ENCODE data around the gene DOCK3. TPM values are rescaled to one million over a fixed set of nuclear protein-coding genes. Genes with fewer than 3 reads are reported as not detected.

Gene DOCK3
- polyA plus RNA-seq, 2 of the 4 experiments (the other 2 are of a cell fraction), result 0.40 to 0.46 TPM

DNA sequence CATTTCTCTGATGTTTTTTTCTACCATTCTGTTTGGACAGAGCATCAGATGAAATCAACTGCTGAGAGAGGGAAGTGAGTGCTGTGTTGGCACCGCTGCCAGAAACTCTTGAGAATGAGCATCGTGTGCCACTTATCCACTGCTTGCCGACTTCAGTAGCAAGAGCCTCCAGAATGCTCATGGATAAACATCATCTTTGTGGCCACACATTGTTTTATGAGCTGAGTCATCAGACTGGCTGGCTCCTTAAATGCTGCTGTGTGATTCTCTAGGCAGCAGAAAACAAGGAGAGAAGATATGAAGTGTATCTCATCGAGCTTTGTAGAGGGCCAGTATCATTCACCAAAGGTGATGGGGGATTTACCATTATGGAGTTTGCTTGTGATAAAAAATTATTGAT lies 3.4 kb upstream of the DOCK3 start:
- DNase-seq (ENCODE audit: low read depth in 1 of 2, low spot score in 1 of 2), result peak; percentile 38 to 68
- H3K4me2 ChIP-seq, result peak overlapping the region; percentile 51

GRCh38 chr3:50672656-50673055 lies 2.1 kb upstream of the DOCK3 start:
- TF ChIP-seq TFCP2L1 (CRISPR knock-in tag; IDR thresholded peaks at IDR 0.05), result no peak
- TF ChIP-seq HOXA7 (CRISPR knock-in tag; IDR thresholded peaks at IDR 0.05), result no peak
- TF ChIP-seq RAD21 (conservative IDR thresholded peaks at IDR 0.05 in 1 of 2, IDR thresholded peaks at IDR 0.05 in 1 of 2), result no peak
- Histone ChIP-seq H3K9me3 (no peaks in the 10 kb centered on the region), H3K4me1 (peaks cover 21% of the 10 kb centered on the region), H3K4me3 (no peak overlapping the region), H3K4me2 (no peak overlapping the region), H3K27ac (no peak overlapping the region)
- no peak for ATAC-seq
- FAIRE-seq, result no peak
- DNase-seq (ENCODE audit: low read depth in 1 of 2, low spot score in 1 of 2), result no peak
- 47% methylated on average over 3 of the region's 3 CpGs for WGBS (ENCODE audit: missing lambda C conversion rate)
- ChIA-PET CTCF (interaction anchor here (1.0 to 2.4 kb wide), 4 partner anchors 16 to 699 kb away, joined by 3 to 10 read pairs (median 4); no protein-coding TSS in a partner anchor), POLR2A (no interaction called here)

More for the DNA sequence above, 3.4 kb upstream of the DOCK3 start:
- TF ChIP-seq MAX (IDR thresholded peaks at IDR 0.05) (0 out of 2 replicates have a peak, but pooled peaks have one; percentile 13), MAFK (IDR thresholded peaks at IDR 0.05; ENCODE audit: partially characterized antibody) (peak; percentile 84), CEBPB (IDR thresholded peaks at IDR 0.05) (no peak), POLR2A (IDR thresholded peaks at IDR 0.05; ENCODE audit: low read length) (no peak), FOSL2 (IDR thresholded peaks at IDR 0.05) (peak; percentile 41; the same call in 1 of the 2 replicates), FOSL2 (CRISPR knock-in tag; IDR thresholded peaks at IDR 0.05) (peak; percentile 51; the same call in 1 of the 2 replicates)
- FAIRE-seq (no peak), ATAC-seq (peak; percentile 53 to 78; a peak in 4 of 6 replicates)
- ChIA-PET CTCF (interaction anchor here (0.6 to 1.0 kb wide), 2 partner anchors 55 to 718 kb away, joined by 3 to 6 read pairs; no protein-coding TSS in a partner anchor), POLR2A (no interaction called here)
- WGBS (ENCODE audit: missing lambda C conversion rate), result 9% methylated on average over 4 of the region's 4 CpGs
- Histone ChIP-seq H3K9me3 (no peaks in the 10 kb centered on the region), H3K4me3 (no peak overlapping the region), H3K4me1 (peaks cover 27% of the 10 kb centered on the region), H3K27ac (no peak overlapping the region)

DNA sequence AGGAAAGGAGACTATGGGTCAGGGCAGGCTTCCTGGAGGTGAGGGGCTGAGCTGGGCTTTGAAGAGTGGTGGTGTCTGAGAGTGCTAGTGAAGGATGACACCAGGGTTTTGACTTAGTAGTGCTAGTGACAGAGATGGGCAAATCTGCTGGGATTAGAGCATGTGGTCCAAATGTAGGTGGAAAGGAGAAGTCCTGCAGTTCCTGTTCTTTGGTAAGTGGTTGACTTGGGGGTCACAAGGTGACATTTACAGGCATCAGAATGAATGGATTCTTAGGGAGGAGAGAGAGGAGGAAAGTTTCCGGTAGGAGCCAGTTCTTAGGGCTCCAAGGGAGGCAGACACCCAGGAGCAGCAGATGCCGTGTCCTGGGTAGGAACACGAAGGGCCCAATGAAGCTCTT lies 796 bp upstream of the DOCK3 start:
- ChIA-PET POLR2A (no interaction called here), CTCF (interaction anchor here (0.6 to 2.4 kb wide), 7 partner anchors 10 to 698 kb away, joined by 3 to 10 read pairs (median 3); no protein-coding TSS in a partner anchor)
- Histone ChIP-seq H3K4me2 (peak overlapping the region; percentile 99; the same call in 2 of the 3 replicates), H3K4me1 (peaks cover 21% of the 10 kb centered on the region), H3K4me3 (no peak overlapping the region; the same call in 2 of the 3 replicates), H3K27ac (no peak overlapping the region), H3K9me3 (no peaks in the 10 kb centered on the region)
- DNase-seq (ENCODE audit: low read depth in 1 of 2, low spot score in 1 of 2) (no peak), ATAC-seq (no peak), FAIRE-seq (no peak)
- WGBS (ENCODE audit: missing lambda C conversion rate), result 48% methylated on average over 3 of the region's 3 CpGs
- TF ChIP-seq ELK1 (IDR thresholded peaks at IDR 0.05; ENCODE audit: low read depth, low read length) (no peak), FOSL2 (IDR thresholded peaks at IDR 0.05) (no peak), FOSL2 (CRISPR knock-in tag; IDR thresholded peaks at IDR 0.05) (no peak), RCOR1 (IDR thresholded peaks at IDR 0.05; ENCODE audit: low read depth, low read length) (no peak), SREBF2 (IDR thresholded peaks at IDR 0.05) (no peak), CHD4 (IDR thresholded peaks at IDR 0.05; ENCODE audit: borderline replicate concordance) (no peak), EP300 (IDR thresholded peaks at IDR 0.05) (no peak)
- TF ChIP-seq, protein P1, sequence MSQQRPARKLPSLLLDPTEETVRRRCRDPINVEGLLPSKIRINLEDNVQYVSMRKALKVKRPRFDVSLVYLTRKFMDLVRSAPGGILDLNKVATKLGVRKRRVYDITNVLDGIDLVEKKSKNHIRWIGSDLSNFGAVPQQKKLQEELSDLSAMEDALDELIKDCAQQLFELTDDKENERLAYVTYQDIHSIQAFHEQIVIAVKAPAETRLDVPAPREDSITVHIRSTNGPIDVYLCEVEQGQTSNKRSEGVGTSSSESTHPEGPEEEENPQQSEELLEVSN (IDR thresholded peaks at IDR 0.05; ENCODE audit: borderline replicate concordance, low read depth), result no peak

DNA sequence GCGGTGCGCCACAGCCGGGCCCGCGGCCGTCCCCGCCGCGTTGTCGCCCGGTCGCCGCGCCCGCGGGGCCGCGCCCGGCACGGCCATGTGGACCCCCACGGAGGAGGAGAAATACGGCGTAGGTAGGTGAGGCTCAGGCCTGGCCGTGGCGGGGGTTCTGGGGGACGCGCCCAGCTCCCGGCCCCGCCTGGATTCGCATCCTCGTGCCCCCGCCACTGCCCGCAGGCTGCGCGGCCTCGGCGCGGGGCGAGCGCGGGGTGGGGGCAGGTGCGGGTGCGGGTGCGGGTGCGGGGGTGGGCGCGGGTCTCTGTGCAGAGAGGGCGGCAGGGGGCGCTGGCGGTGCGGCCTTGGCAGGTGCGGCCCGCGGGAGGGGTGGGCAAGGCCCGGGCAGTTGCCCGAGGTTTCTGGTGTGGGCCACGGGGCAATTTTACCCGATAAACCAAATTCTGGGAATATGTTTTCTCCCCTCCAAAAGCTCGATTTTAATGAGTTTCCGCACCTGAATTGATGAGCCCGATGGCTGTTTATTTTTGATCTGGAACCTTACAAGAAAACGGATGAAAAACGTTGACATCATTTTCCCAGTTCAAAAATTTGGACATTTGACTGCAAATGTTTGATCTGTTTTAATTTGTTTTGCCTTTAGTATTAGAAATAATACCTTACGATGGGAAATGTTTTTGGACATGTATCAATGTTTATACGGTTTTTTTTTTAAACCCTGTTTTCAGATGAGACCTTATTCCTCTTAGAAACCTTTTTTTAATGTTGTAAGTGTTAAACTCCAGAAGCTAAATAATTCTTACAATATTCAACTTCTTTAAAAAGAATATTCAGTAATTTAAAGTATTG lies 678 bp downstream of the DOCK3 start:
- ChIA-PET CTCF (interaction anchor here (0.6 to 3.1 kb wide), 17 partner anchors 9 to 712 kb away, joined by 3 to 21 read pairs (median 3); partner anchors contain the start of gene MAPKAPK3), POLR2A (no interaction called here)
- H3K4me2 ChIP-seq, result peak overlapping the region; percentile 99
- peaks cover 21% of the 10 kb centered on the region for H3K4me1 ChIP-seq
- ATAC-seq (peak; percentile 54 to 65; a peak in 5 of 6 replicates), FAIRE-seq (no peak), DNase-seq (ENCODE audit: low read depth in 1 of 2, low spot score in 1 of 2) (no peak)
- TF ChIP-seq SREBF2 (IDR thresholded peaks at IDR 0.05) (no peak), RAD21 (conservative IDR thresholded peaks at IDR 0.05 in 1 of 2, IDR thresholded peaks at IDR 0.05 in 1 of 2) (peak; percentile 41 to 75), SMC3 (IDR thresholded peaks at IDR 0.05) (peak; percentile 56; the same call in 2 of the 3 replicates)
- TF ChIP-seq, protein P2, sequence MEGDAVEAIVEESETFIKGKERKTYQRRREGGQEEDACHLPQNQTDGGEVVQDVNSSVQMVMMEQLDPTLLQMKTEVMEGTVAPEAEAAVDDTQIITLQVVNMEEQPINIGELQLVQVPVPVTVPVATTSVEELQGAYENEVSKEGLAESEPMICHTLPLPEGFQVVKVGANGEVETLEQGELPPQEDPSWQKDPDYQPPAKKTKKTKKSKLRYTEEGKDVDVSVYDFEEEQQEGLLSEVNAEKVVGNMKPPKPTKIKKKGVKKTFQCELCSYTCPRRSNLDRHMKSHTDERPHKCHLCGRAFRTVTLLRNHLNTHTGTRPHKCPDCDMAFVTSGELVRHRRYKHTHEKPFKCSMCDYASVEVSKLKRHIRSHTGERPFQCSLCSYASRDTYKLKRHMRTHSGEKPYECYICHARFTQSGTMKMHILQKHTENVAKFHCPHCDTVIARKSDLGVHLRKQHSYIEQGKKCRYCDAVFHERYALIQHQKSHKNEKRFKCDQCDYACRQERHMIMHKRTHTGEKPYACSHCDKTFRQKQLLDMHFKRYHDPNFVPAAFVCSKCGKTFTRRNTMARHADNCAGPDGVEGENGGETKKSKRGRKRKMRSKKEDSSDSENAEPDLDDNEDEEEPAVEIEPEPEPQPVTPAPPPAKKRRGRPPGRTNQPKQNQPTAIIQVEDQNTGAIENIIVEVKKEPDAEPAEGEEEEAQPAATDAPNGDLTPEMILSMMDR (IDR thresholded peaks at IDR 0.05), result peak; percentile 62
- WGBS (ENCODE audit: missing lambda C conversion rate), result 24% methylated on average over 9 of the region's 65 CpGs
- H3K27ac ChIP-seq, result peak overlapping the region; percentile 83 to 95
- H3K4me3 ChIP-seq, result peak overlapping the region; percentile 94
- H3K9me3 ChIP-seq, result no peaks in the 10 kb centered on the region

Data from A549 (cell line).